GM19035 (cell line): ENCODE results near the gene NIPSNAP2.
"Not testable (repeated sequence)": the region's sequence is repeated elsewhere in the genome, so short reads cannot be mapped to it uniquely, and the experiment has no call there.

Experiments used
- ATAC-seq: cut with Tn5 transposase; IDR thresholded peaks from one replicate; pipeline ENCODE4 v1.9.1; 2021; ENCODE audit not compliant: unreplicated experiment

Gene NIPSNAP2

DNA sequence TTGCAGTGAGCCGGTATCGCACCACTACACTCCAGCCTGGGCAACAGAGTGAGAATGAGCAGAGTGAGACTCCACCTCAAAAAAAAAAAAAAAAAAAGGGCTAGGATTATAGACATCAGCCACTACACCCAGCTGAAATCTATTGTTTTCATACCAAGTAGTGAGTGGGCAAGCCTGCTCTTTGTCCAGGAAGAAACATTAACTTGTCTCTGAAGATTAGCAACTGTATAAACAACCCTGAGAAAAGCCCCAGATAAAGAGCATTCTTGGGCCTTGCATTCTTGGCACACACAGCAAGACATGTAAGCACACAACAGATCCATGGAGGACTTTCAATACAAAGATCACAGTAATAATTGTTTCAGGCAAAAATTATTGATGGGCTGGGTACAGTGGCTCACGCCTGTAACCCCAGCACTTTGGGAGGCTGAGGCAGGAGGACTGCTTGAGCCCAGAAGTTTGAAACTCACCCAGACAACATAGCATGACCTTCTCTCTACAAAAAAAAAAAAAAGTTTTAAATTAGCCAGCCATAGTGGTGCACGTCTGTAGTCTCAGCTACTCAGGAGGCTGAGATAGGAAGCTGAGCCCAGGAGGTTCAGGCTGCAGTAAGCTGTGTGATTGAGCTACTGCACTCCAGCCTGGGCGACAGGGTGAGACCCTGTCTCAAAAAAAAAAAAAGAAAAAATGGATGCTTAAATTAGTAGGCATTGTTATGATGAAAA lies 82.5 kb downstream of the NIPSNAP2 start:
- ATAC-seq, result no peak

DNA sequence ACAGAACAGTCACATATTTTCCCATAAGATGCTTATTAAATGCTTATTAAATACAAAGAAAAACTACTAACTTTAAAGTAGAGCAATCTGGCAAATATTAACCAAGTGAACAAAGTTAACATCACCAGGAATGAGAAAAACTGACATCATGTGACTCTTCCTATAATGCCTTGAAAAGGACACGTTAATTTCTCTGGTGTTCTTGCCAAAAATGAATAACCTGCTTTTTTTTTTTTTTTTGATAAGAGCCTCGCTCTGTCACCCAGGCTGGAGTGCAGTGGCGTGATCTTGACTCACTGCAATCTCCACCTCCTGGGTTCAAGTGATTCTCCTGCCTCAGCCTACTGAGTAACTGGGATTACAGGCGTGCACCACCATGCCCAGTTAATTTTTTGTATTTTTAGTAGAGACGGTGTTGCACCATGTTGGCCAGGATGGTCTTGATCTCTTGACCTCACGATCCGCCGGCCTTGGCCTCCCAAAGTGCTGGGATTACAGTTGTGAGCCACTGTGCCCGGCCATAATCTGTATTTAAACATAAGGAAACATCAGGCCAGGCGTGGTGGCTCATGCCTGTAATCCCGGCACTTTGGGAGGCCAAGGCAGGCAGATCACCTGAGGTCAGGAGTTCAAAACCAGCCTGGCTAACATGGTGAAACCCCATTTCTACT lies 83.2 kb downstream of the NIPSNAP2 start:
- ATAC-seq, result not testable (repeated sequence)

DNA sequence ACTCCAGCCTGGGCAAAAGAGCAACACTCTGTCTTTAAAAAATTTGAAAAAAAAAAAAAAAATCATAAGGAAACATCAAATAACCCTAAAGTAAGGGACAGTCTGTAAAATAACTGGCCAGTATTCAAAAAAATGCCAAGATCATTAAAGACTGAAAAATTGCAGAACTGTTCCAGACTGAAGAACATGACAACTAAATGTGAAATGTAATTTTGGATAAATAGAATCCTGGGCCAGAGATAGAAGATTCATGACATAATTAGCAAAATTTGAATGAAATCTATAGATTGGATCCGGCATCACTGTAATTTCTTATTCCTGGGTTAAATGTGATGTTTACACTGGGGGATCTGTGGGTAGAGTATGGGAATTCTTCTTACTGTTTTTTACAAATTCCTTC lies 83.9 kb downstream of the NIPSNAP2 start:
- no peak for ATAC-seq

DNA sequence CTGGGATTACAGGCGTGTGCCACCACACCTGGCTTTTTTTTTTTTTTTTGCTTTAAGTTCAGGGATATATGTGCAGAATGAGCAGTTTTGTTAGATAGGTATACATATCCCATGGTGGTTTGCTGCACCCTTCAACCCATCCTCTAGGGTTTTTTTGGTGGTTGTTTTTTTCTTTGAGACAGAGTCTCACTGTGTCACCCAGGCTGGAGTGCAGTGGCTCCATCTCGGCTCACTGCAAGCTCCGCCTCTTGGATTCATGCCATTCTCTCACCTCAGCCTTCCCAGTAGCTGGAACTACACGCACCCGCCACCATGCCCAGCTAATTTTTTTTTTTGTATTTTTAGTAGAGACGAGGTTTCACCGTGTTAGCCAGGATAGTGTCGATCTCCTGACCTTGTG lies 84.4 kb downstream of the NIPSNAP2 start:
- not testable (repeated sequence) for ATAC-seq
